Subcutaneous adipose tissue (tissue), 4 donors: ENCODE measurements around the gene PAWR. TPM values are rescaled to one million over a fixed set of nuclear protein-coding genes. Genes with fewer than 3 reads are reported as not detected.

Experiments
- CTCF ChIP-seq: fragments of 450-650 bp; IDR thresholded peaks from one replicate; pipeline ENCODE4 v1.5.1; 2016; ENCODE audit warnings: low read depth, mild to moderate bottlenecking, control low read depth, antibody characterized with exemption, moderate library complexity
- total RNA-seq, 4 donors: library from RNA; depleted of rRNA; stranded (reverse); fragments of >200 nt; gene quantifications; one replicate each; pipeline ENCODE4 v1.1.0, GENCODE V29; 2016

The PAWR gene
- total RNA-seq, 4 donors from 2014 or later = 15.4 to 34.7 (median 25.0) TPM

DNA sequence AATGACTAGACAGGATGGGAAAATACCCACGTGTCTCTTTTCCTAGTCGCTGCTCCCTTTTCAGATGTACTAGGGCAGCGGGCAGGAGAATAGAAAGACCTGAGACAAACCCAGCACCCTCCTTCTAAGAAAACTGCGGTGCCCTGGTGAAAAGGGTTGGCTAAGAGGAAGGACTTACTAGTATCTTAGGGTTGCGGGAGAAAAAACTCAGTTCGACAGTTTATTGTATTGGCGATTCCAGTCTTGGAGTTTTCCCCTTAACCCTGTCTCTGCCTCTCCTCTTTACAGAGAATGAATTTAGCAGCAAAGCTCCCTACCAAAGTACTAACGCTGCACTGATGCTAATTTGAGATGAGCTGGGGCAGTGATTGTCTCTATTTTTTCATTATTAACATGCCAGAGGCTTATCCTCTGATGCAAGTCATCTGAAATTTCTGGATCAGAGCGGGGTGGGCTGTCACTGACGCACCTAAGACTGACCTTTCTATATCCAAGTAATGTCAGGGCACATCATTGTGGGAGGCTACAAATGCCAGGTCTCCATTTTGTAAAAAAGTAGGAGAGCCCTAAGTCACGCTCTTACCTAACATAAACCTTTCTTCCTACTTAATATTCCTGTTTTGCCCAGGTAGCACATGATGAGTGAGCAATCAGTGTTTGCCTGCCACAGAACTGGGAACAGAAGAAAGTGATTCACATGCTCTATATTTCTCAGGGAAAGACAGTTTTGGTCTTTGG lies 916 bp upstream of the PAWR start:
- no peak for TF ChIP-seq CTCF

GRCh38 chr12:79690142-79690637 lies 574 bp downstream of the PAWR start:
- no peak for TF ChIP-seq CTCF

GRCh38 chr12:79689477-79690141 lies 1.2 kb downstream of the PAWR start:
- TF ChIP-seq CTCF = no peak

DNA sequence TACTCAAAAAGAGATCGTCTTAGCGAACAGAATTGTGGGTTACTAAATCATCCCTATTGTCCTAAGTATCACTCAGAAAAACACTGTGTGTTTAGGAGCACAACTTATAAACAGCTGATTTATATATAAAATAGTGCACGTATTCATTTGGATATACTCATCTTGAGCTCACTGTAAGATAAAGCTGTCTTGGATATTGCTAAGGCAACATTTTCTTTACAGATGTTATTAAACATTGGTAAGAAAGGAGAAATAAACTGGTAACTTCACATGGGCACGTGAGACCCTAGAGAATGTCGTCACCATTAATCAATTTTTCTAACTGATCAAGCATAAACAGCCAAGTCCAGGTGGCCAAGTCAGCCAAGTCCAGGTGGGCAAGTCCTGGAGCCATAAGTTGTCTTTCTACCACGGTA lies 1.7 kb downstream of the PAWR start:
- no peak for TF ChIP-seq CTCF

DNA sequence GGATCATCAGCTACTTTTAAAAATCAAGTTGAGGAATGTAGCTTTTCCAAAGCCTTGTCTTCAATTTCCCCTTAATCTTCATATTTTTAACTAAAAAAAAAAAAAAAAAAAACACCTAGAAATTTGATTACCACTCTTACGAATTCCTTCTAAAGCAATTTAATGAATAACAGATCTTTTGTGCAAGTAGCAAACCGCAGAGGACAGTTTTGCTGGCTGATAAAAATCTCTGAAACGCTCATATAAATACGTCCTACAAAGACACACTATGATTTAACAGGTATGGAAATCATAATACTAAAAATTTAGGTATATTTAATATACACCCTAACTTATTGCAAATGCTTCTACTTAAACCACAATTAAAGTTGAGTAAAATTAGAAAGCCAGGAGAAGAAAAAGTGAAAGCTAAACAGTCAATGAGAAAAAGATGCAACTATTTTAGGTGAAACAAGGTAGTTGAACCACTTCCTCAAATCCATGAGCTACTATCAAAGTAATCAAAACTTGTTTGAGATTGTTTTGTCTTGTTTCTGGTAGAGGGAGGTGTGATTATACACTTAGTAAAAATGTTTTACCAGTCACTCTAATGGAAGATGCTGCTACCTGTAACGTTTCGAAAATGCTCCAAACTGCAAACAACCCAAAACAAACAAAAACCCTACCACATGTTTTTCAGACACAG lies 2.2 kb downstream of the PAWR start:
- TF ChIP-seq CTCF = no peak

DNA sequence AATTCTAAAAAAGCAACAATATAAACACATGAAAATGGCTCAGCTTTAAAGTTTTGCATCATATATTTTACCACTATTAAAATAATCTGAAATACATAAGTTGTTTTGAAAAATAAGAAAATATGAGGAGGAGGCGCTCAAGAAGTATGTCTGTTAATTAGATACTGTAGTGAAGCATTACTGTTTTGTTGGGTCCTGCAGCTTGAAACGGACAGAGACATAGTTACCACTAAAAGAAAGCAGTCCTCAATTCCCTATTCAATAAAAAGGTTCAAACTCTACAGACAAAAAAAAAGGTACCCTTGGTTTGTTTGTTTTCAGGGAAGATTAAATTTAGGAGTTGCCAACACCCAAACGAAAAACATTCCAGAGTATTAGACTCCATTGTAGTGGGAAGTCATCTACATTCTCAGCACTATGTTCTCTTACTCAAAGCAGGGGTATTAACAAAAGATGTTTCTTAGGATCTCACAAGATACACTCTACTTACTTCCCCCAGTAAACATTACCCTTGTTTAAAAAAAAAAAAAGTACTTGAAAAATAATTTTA lies 3.0 kb downstream of the PAWR start:
- TF ChIP-seq CTCF = no peak

GRCh38 chr12:79686171-79686570 lies 4.6 kb downstream of the PAWR start:
- no peak for TF ChIP-seq CTCF
